COR-L47 (cell line): ENCODE data around the gene GLT1D1.
A peak's percentile ranks its signal among the peaks of the same experiment; 100 is the strongest.

Experiments
- DNase-seq: peaks from one replicate; lab custom pipeline; 2025; lab: John Stamatoyannopoulos, UW

GLT1D1 gene

DNA sequence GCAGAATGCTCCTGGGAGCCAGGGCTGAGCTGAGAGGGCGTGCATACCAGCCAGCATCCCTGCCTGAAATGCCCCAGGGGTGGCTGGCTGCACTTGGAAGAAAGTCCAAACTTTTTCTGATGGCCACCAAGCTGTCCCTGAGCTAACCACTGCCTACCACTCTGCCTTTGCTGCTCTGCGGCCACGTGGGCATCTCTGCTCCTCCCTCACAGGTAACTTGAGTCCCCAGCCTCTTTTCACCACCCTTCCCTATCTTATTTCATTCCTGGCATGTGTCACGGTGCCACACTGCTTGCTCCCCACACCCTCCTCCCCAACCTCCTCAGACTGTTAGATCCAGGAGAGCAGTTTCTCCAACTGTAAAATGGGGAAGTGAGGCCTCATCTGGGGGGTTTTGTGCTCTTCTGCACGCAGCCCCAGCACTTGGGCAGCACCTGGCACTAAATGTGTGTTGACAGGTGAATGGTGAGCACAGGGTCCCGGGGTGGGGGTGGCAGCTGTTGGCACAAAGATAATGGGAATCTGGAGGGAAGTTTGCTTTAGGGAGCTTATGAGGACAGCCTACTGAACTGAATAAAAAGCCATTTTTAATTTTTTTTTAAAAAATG is 113.0 kb downstream of the GLT1D1 start:
- DNase-seq, result peak; percentile 76

DNA sequence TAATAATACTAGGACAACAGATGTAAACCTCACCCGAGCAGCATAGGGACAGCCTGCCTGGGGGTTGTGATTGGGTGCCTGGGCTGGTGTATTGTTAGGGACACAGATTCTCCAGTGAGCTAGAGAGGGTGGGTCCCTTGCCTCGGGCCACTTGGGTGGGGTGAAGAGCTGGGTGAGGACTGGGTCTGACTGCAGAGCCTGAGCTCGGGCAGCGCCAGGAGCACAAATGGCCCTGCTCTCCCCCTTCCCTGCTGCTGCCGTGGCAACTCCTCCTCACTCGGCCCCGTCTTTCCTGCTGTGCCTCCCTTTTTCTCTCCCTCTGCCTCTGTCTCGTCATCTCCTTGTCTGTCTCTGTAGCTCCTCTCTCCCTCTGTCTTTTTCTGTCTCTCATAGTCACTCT is 115.4 kb downstream of the GLT1D1 start:
- DNase-seq, result peak; percentile 24

DNA sequence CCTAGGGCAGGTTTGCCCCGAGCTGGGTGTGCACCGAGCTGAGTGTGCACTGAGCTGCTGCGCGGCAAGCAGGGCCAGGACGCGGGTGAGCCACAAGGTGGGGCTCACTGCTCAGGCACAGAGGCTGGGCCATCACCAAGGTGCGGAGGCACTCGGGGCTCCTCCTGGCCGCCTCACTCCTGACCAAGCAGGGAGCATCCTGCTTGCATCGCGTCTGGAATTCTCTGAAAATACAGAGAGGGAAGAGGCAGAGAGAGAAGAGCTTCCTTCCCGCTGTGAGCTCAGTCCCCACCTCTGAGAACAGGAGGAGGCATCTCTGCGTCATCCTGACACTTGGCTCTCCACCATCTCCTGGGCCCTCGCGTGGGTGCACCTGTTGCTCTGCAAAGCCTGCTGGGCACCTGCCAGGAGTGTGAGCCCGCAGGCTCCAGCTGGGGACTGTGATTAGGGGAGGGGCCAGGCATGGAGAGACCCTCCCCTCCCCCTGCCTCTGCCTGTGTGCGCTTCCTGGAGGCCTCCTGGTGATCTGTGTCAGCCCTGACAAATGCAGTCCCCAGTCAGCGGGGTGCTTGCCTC is 116.3 kb downstream of the GLT1D1 start:
- DNase-seq, result peak; percentile 98

DNA sequence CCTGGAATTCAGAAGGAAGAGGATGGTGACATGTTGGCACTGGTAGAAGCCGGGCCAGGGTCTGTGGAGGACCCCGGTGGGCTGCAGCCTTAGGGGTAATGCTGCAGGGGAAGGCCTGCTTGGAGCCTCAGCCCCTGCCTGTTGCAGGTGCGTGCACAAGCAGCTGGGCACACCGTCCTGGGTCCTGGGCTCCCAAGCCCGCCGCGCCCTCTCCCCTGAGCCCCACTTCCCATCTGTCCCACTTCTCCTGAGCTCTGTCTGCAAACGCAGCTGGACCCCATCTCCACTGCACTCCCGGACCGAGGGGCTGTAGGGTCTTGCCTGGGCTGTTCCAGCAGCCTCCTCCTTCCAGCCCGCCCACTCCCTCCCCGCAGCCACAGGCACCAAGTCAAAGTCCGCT is 116.8 kb downstream of the GLT1D1 start:
- DNase-seq, result no peak

DNA sequence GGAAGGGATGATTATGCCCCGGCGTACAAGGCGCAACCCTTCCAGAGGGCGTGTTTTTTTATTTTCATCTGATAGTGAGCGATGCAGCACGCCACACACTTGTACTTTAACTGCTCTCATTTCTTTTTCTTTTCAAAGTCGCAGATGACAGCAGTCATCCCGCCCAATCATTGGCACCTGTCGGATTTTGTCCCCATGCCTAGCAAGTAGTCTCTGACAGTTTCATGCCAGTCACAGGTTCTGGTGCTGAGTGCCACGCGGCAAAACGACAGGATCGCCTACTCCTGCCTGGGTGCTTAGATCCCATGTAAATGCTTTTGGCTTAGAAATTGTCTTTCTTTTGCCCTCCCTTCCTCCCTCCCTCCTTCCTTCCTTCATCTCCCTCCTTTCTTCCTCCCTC is 117.7 kb downstream of the GLT1D1 start:
- no peak for DNase-seq

DNA sequence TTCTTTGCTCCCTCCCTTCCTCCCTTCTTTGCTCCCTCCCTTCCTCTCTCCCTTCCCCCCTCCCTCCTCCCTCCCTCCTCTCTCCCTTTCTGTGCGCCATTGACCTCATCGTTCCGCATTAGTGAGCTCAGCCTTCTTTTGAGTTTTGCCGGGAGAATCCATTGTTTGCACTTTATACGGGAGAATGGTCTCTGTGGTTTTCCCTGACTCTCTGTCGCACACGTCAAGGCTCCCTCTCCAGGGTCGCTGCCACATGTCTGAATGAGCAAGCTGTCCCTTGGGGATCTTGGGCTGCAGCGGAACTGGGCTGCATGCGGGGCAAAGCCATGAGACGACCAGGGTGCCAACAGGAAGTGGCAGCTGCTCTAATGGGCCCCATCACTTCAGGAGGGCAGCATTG is 118.5 kb downstream of the GLT1D1 start:
- peak; percentile 26 for DNase-seq

DNA sequence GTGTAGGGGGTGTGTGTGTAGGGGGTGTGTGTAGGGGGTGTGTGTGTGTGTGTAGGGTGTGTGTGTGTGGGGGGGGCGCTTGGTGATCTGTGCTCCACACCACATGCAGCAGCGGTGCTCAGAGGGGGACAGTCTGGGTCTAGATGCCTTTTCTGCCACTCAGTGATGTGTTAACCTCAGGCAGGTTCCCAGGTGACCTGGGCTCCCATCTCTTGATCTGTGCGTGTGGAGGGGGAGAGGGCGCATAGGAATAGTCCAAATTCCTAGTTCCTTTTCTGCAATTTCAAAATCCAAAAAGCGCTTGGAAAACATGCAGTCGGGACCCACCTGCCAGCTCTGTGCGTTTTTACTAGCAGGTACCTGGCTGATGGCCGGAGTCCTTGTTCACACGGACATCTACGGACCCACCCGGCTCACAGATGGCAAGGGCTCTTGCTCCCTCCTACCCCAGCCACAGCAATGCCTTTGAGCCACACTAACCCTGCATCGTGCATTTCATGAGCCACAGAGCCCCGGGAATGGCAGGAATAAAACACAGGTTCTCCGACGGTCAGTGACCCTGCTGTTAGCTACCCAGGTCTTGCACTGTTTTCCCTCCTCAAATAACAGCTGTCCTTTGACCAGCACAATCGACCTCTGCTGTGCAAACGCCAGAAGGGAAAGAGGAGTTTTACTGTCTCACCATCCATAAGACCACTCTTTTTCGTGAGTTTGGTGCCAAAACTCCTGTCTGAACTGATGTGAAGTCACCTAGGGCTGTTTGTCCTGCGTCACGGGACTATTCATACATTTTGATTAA is 120.8 kb downstream of the GLT1D1 start:
- DNase-seq, result no peak

DNA sequence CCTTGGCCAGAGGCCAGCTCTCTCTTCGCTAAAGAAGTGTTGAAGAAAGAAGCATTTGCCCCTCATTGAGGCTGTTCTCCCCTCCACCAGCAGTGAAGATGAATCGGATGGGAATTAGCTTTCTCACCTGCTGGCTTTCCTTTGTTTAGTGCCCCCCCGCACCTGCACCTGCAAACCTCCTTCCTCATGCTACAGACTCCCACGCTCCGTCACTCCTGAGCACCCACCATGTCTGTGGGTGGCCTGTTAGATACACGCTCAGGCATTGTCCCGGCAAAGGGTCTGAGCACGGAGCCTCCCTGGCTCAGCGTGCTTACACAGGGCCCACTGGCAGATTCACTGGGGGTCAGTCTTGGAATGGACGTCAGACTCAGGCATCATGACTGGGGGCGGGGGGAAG is 121.6 kb downstream of the GLT1D1 start:
- DNase-seq, result no peak

DNA sequence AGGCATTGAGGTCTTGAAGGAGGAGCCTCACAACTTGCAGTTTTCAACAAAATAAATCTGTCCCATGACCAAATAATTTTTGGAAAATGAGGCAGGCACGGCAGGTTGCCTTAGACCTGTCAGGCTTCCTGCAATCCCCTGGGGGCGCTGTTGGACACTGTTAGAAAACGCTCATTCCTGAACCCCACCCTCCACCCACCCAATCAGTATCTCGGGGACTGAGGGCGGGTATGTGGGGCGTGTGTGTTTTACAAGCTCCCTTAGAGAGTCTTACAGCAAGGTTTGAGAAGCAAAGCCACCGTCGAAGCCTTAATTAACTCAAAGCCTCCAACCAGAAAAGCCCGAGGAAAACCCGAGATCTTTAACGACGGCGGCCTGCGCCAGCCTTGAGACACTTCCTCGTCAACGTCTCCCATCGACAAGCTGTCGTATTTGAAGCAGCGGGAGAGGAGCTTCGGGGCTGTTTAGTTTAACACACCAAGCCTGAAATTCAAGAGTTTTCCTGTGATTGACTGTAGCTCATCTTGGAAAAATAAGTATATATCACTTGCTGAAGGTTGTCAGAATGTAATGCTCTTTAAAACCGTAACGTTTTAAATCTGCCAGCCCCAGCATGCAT is 123.0 kb downstream of the GLT1D1 start:
- no peak for DNase-seq

DNA sequence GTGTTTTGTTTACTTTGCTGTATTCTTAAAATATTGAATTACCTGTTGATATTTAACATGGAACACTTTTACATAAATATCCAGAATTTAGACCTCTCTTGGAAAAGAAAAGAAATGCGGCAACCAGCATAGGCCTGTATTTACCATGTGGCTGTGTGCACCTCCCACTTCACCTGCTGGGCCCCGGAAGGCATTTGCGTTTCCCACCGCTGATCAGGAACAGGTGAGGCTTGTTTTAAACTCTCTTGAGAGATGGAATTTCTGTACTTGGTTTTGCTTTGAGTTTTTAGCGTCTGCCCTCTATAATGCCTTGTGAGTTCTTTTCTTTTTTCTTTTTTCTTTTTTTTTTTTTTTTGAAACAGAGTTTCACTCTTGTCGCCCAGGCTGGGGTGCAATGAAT is 124.2 kb downstream of the GLT1D1 start:
- no peak for DNase-seq

DNA sequence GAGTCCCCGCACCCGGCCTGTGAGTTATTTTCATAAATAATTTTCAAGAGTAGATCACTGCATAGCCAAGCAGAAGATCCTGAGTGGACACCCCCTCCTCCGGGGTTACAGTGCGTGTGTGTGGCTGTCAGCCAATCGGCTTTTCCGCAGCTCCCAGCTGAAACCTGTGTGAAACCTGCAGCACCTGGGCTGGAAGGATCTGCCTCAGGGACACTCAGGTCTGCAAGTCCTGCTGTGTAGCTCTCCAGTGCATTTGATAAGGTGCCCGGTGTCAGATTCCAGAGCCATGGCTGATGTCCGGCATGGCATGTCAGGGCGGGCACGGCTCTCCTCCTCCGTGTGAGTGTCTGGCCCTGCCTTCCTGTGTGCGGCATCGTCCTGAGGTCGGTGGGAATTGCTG is 124.8 kb downstream of the GLT1D1 start:
- DNase-seq, result no peak

DNA sequence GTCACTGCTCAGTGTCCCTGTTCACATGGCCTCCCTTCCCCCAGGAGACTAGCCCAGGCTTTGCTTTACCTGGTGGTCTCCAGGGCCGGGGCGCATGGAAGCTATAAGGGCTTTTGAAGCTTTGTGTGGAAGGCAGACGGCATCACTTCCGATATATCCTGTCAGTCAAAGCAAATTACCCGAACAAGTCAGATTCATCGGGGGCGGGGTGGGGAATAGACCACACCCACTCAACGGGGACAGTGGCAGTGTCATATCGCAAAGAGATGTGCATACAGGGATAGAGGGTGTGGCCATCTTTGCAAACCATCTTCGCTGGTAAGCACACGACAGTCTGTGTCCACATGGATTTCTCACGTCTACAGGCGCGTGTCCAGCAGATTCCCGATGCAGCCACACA is 127.3 kb downstream of the GLT1D1 start:
- no peak for DNase-seq

DNA sequence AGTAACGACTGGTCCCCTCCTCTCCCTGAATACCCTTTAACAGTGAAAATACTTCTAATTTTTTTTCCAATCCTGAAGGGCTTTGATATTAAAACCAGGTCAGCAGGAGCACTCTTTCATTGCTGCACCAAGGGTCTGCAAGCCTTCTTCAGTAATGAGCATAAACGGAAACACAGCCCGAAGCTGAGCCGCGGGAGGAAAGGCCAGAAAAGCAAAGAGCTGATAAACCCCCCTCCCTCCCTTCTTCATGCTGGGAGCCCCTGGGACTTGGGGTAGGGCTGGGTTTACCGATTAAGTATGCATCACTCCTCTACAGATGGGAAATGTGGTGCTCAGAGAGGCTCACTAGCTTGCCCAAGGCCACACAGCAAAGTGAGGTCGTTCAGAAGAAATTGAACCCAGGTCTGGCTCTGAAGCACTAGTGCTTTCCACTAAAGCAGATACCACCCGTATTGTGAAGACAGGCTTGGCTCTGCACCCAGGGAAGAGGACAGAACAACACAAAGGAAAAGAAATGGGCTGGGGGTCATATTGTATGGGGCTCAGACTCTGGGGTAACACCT is 128.8 kb downstream of the GLT1D1 start:
- no peak for DNase-seq

DNA sequence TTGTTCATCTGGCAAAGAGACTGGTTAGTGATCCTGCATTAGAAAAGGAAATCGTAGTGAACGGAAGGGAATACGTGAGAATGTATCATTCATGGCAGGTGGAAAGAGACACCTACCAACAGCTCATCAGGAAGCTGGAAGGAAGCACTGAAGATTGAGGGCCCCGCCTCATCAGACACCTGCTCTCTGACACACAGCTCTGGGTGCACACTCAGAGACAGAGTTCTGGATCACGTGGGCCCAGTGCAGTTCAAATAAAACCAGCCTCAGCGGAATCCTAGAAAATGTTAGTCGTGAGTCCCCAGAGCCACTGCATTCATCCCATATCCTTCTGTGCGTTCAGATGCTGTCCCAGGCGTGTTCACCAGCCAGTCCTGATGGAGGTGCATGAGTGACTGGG is 129.7 kb downstream of the GLT1D1 start:
- no peak for DNase-seq

DNA sequence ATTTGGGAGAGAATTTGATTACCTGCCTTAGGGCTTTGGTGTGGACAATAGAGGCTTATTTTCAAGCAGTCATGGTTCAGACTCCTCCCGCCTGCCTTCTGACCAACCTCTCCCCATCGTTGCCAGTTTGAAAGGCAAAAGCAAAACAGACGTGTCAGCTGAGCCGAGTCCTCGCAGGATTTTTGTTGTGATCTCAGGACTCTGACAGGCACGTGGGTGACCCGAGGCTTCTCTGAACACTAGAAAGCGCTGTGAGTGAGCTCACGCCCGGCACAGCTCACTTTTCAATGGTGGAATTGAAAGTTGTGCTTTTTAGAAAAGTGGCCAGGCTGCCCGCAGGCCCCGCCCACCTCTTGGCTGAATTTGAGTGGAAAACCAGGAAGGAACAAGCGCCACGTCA is 130.1 kb downstream of the GLT1D1 start:
- no peak for DNase-seq

DNA sequence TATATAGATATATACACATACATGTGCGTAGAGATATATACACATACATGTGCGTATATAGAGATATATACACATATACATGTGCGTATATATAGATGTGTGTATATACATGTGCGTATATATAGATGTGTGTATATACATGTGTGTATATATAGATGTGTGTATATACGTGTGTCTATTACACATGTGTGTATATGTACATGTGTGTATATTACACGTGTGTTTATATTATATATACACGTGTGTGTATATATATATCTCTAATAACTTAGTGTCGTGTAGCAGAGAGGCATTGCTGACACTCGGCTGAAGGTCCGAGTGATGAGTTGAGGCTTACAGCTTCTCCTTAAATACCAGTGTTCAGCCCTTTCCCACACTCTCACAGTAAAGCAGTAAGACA is 133.7 kb downstream of the GLT1D1 start:
- no peak for DNase-seq

DNA sequence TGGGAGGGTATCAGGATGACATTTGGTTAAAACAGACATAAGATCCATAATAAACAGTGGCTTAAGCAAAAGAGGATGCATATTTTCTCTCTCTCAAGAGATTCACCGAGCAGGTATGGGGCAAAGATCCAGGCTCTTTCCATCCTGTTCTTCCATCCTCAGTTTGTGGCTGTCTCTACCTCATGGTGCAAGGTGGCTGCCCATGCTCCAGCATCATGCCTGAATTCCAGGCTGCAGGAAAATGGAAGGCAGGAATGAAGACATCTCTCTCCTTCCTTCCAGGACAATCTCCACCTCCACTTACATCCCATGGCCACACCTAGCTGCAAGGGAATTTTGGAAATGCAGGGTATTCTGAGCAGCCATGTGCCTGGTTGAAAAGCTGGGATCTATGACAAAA is 136.0 kb downstream of the GLT1D1 start:
- DNase-seq, result no peak

DNA sequence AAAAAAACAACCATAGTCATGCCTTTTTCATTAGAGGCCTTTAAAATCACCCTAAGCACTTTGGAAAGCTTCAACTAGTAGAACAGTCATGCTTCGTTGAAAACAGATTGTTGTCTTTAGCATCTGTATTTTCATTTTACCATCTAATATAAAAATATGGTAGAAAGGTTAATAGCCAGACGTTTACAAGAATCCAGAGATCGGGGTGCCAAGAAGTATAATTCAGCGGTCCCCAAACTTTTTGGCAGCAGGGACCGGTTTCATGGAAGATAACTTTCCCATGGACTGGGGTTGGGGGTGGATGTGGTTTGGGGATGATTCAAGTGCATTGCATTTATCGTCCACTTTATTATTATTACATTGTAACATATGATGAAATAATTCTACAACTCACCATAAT is 138.4 kb downstream of the GLT1D1 start:
- no peak for DNase-seq

DNA sequence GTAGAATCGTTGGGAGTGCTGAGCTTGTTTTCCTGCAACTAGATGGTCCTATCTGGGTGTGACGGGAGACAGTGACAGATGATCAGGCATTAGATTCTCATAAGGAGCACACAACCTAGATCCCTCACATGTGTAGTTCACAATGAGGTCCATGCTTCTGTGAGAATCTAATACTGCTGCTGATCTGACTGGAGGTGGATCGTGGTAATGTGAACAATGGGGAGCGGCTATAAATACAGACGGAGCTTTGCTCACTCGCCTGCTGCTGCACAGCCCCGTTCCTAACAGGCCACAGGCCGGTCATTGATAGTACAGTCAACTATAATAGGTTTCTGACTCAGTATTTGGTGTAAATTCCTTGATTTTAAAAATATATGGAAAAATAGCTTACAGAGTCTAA is 138.8 kb downstream of the GLT1D1 start:
- DNase-seq, result no peak

DNA sequence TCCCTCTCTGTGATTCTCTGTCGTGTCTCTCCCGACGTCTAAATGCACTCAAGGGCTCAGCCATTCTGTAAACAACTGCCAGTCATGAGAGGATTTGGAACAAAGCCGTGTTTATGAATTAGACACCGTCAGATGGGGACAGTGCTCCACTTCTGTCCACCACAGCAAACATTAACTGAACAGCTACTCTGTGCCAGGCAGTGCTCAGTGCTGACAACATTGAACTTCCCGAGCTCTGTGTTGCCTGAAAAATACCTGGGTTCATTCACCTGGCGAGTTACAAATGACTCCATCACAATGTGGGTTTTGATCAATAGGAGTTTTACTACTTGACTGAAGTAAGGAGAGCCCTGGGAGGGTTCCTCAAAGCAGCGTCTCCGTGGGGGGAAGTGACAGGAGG is 139.3 kb downstream of the GLT1D1 start:
- no peak for DNase-seq

DNA sequence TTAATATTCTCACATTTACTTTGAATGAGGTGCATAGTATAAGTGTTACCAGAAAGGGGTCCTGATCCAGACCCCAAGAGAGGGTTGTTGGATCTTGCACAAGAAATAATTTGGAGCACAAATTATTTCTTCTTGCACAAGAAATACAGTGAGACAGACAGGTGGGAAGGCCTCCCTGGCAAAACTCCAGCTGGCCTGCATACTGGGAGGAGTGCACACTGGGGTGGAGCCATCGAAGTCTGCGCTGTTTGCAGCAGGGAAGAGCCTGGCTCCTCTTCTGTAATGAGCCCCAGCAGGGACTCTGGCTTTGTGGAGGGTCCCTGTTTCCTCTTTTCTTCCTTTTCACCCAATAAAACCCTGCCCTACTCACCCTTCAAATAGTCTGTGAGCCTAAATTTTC is 141.6 kb downstream of the GLT1D1 start:
- DNase-seq, result peak; percentile 75

DNA sequence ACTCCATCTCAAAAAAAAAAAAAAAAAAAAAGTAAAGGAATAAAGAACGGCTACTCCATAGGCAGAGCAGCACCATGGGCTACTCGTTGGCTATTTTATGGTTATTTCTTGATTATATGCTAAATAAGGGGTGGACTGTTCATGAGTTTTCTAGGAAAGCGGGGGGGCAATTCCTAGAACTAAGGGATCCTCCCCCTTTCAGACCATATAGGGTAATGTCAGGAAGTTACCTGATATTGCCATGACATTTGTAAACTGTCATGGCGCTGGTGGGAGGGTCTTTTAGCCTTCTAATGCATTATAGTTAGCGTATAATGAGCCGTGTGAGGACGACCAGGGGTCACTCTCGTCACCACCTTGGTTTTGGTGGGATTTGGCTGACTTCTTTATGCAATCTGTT is 142.3 kb downstream of the GLT1D1 start:
- no peak for DNase-seq

DNA sequence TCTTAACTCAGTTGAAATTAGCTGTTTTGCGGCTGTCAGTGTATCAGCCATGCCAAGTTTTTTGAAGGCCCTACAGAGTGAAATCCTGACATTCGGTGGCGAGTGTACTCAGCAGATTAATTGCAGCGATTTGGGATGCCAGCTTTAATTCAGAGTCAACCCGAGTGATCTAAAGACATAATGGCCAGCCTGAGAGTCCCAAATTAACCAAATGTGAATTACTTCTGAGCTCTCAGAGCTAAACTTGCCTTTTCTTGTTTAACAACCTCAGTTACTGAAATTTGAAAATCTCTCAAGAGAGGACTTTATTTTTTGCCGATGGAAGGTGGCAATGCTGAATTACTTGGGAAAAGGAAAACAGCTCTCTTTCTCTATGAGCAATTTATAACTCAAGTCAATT is 148.5 kb downstream of the GLT1D1 start:
- no peak for DNase-seq
